HUES48 (cell line): ENCODE results near the gene GLIPR1.
"Not testable (repeated sequence)": the region's sequence is repeated elsewhere in the genome, so short reads cannot be mapped to it uniquely, and the experiment has no call there.

Experiments
- H3K27ac ChIP-seq: one replicate; pipeline ENCODE4 v1.7.0; 2013; ENCODE audit warnings: low read depth, low read length, inconsistent platforms
- H3K27me3 ChIP-seq: 2 replicates; pipeline ENCODE4 v1.6.1; 2013; ENCODE audit warnings: mild to moderate bottlenecking, low read length; ENCODE audit not compliant: control insufficient read depth, insufficient read depth
- H3K36me3 ChIP-seq: 2 replicates; pipeline ENCODE4 v1.6.1; 2013; ENCODE audit warnings: low read length; ENCODE audit not compliant: control insufficient read depth, insufficient read depth
- H3K4me1 ChIP-seq: 2 replicates; pipeline ENCODE4 v1.6.1; 2013; ENCODE audit warnings: mild to moderate bottlenecking, low read length; ENCODE audit not compliant: control insufficient read depth, insufficient read depth
- H3K4me3 ChIP-seq: 2 replicates; pipeline ENCODE4 v1.5.1; 2013; ENCODE audit warnings: mild to moderate bottlenecking, low read depth, low read length
- H3K9ac ChIP-seq: 2 replicates; pipeline ENCODE4 v1.6.1; 2013; ENCODE audit warnings: mild to moderate bottlenecking, low read depth, low read length, moderate library complexity
- H3K9me3 ChIP-seq: 2 replicates; pipeline ENCODE4 v1.6.1; 2013; ENCODE audit warnings: low read length; ENCODE audit not compliant: control insufficient read depth, insufficient read depth

GLIPR1 gene

GRCh38 chr12:75445137-75445507 lies 35.4 kb upstream of the GLIPR1 start:
- H3K9ac ChIP-seq, H3K27me3 ChIP-seq, H3K27ac ChIP-seq, H3K4me1 ChIP-seq, H3K36me3 ChIP-seq, H3K9me3 ChIP-seq, H3K4me3 ChIP-seq: not testable (repeated sequence)

- H3K36me3 ChIP-seq = no peaks in the 10 kb centered on the region
- no peaks in the 10 kb centered on the region for H3K27me3 ChIP-seq
- H3K27ac ChIP-seq = no peak overlapping the region
- H3K9ac ChIP-seq = no peak overlapping the region
- no peak overlapping the region for H3K4me3 ChIP-seq
- no peaks in the 10 kb centered on the region for H3K4me1 ChIP-seq
- H3K9me3 ChIP-seq = no peaks in the 10 kb centered on the region; the same call in 1 of the 2 replicates
Observed at GRCh38 chr12:75446857-75447256, 33.7 kb upstream of the GLIPR1 start.

DNA sequence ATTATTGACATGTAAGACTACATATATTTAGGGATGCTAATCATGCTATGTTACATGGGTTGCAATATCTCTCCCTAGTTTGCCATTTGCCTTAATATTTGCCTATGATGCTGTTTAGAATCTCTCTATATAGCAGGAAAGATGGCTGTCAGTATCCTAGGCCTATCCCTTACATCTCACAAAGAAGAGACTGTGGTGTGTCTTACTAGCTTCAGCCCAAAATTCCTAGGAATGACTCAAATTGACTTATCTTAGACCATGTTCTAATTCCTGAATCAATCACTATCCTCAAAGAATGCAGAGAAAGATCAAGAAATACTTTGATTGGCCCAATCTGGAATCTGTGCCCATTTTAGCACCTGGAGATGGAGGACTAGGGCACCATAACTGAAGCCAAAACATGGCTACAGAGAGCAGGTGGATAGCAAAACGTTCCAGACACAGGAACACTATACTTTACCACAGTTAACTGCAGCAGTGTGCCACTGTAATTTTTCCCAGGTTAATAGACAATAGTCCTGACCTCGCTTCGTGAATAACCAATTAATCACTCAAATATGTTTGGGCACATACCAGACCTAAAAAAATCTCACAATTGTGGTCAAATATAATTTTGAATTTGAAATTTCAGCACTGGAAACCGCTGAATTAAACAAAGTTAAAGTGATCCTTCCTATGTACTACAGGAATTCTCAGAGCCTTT lies 32.7 kb upstream of the GLIPR1 start:
- H3K27ac ChIP-seq = no peak overlapping the region
- H3K27me3 ChIP-seq = no peaks in the 10 kb centered on the region
- no peaks in the 10 kb centered on the region for H3K4me1 ChIP-seq
- no peak overlapping the region for H3K4me3 ChIP-seq
- H3K9me3 ChIP-seq = no peaks in the 10 kb centered on the region
- H3K9ac ChIP-seq = no peak overlapping the region
- H3K36me3 ChIP-seq = no peaks in the 10 kb centered on the region

DNA sequence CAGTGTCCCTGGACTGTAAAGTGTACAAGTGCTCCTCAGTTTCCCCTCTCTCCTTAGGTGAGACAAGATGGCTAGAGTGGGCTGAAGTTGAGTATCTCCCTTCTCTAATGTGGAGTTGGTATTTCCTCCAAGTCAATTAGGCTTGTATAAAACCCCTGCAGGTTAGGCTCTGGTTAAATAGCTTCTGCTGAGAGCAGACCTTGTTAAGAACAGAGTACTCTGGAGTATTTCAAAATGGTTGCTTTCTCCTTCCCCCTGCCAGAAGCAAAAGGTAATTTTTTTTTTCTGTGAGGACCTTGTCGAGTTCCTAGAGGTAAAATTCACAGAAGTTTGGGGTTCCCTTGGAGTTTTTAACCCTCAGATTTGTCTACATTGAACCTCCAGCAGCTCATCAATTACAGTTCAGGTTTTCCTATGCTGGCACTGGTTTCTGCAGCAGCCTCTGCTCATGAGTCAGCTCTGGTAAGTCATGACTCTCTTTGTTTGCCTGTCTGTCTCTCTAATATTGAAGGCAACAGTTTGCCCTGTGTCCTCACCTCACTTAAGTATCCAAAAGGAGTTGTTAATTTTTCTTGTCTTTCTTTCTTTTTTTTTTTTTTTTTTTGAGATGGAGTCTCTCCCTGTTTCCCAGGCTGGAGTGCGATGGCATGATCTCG lies 27.8 kb upstream of the GLIPR1 start:
- H3K27ac ChIP-seq = no peak overlapping the region
- H3K9me3 ChIP-seq = 0 out of 2 replicates have a peak, but pooled peaks cover 9% of the 10 kb centered on the region
- no peak overlapping the region for H3K4me3 ChIP-seq
- no peaks in the 10 kb centered on the region for H3K27me3 ChIP-seq
- no peaks in the 10 kb centered on the region for H3K4me1 ChIP-seq
- H3K36me3 ChIP-seq = no peaks in the 10 kb centered on the region
- H3K9ac ChIP-seq = no peak overlapping the region

GRCh38 chr12:75455839-75456238 lies 24.7 kb upstream of the GLIPR1 start:
- H3K4me3 ChIP-seq = no peak overlapping the region
- no peak overlapping the region for H3K9ac ChIP-seq
- peaks cover 24% of the 10 kb centered on the region for H3K9me3 ChIP-seq
- H3K4me1 ChIP-seq = no peaks in the 10 kb centered on the region
- H3K27me3 ChIP-seq = no peaks in the 10 kb centered on the region
- no peaks in the 10 kb centered on the region for H3K36me3 ChIP-seq
- no peak overlapping the region for H3K27ac ChIP-seq

DNA sequence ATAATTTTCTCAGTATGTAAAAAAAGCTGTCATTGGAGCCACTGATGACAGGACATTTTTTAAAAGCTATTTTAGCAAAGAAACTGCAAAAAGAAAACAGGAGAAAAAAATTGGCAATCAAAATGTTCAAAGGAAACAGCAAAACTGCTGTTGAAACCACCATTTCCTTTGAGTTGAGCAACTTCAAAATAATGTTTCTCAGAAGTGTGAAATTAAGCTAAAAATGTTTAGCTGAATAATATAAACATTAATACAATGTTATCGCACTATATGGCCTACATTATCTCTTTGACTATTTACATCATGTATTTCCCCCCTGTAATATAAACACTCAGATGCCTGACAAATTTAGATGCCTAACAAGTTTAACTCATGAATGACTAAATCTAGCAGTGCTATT lies 23.4 kb upstream of the GLIPR1 start:
- Histone ChIP-seq H3K4me3 (no peak overlapping the region), H3K27me3 (no peaks in the 10 kb centered on the region), H3K9ac (no peak overlapping the region), H3K27ac (no peak overlapping the region), H3K9me3 (peaks cover 24% of the 10 kb centered on the region), H3K4me1 (no peaks in the 10 kb centered on the region), H3K36me3 (no peaks in the 10 kb centered on the region)

- H3K4me1 ChIP-seq = not testable (repeated sequence)
Observed at GRCh38 chr12:75457866-75458265, 22.7 kb upstream of the GLIPR1 start.

GRCh38 chr12:75459755-75460154 lies 20.8 kb upstream of the GLIPR1 start:
- H3K36me3 ChIP-seq = no peaks in the 10 kb centered on the region
- no peak overlapping the region for H3K9ac ChIP-seq
- H3K27me3 ChIP-seq = no peaks in the 10 kb centered on the region
- H3K9me3 ChIP-seq = peaks cover 24% of the 10 kb centered on the region
- H3K4me1 ChIP-seq = no peaks in the 10 kb centered on the region
- no peak overlapping the region for H3K4me3 ChIP-seq
- no peak overlapping the region for H3K27ac ChIP-seq

More at GRCh38 chr12:75457866-75458265, 22.7 kb upstream of the GLIPR1 start:
- H3K9ac ChIP-seq, H3K27ac ChIP-seq, H3K27me3 ChIP-seq, H3K4me3 ChIP-seq, H3K36me3 ChIP-seq: not testable (repeated sequence)
- peaks cover 24% of the 10 kb centered on the region for H3K9me3 ChIP-seq

GRCh38 chr12:75460204-75460603 lies 20.4 kb upstream of the GLIPR1 start:
- H3K27ac ChIP-seq = no peak overlapping the region
- no peaks in the 10 kb centered on the region for H3K4me1 ChIP-seq
- no peak overlapping the region for H3K9ac ChIP-seq
- H3K27me3 ChIP-seq = no peaks in the 10 kb centered on the region
- H3K9me3 ChIP-seq = peaks cover 24% of the 10 kb centered on the region
- H3K4me3 ChIP-seq = no peak overlapping the region
- no peaks in the 10 kb centered on the region for H3K36me3 ChIP-seq

DNA sequence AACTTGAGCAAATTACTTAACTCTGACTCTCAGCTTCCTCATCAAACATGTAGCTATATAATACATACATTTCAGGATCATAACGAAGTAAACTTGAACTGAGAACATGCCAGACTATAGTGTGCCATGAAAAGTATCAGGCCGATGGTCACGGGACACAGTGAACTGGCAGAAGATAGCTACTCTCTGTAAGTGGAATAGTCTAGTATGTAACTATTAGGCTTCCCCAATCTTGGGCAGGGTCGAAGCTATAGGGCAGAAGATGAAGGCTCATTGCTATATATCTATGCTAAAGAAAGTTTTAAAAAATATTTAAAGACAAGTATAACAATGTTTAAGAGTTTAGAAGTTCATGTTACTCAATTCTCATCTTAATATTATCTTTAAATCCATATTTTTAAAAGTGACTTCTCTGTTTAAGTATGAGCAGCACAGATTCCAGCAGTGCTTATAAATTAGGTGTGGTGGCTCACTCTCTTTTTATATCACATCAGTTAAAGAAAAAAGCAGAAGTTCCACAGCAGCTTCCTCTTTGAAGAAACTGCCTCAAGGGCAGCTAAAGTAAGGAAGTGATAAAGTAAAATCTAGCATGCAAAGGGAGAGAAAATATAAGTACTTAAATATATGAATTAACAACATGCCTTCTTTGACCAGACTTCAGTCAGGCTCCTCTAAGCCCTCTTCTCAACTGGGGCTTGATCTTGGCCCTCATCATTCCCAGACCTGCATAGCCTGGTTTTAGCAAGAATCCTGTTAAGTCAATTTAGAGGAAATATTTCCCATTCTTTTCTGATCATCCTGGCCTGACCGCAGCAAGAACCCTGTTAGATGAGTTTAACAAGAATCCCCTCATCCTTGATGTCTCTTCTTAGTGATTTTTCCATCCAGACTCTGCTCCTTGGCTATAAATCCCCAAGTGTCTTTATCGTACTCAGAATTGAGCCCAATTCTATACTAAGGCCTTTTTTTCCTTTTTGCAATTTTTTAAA lies 8.4 kb upstream of the GLIPR1 start:
- H3K9ac ChIP-seq = no peak overlapping the region
- H3K9me3 ChIP-seq = no peaks in the 10 kb centered on the region
- no peaks in the 10 kb centered on the region for H3K36me3 ChIP-seq
- H3K4me1 ChIP-seq = peaks cover 7% of the 10 kb centered on the region; the same call in 1 of the 2 replicates
- no peak overlapping the region for H3K27ac ChIP-seq
- H3K4me3 ChIP-seq = no peak overlapping the region
- no peaks in the 10 kb centered on the region for H3K27me3 ChIP-seq
